Endothelial cell of umbilical vein (primary cell): ENCODE measurements around the gene CD300C.

Source experiments
- EZH2 ChIP-seq: IDR thresholded peaks from 2 replicates; pipeline ENCODE4 v1.6.1; 2012; ENCODE audit warnings: borderline replicate concordance, low read depth, mild to moderate bottlenecking, moderate library complexity, low read length, inconsistent platforms; ENCODE audit not compliant: severe bottlenecking
- POLR2AphosphoS5 ChIP-seq: IDR thresholded peaks from 2 replicates; pipeline ENCODE4 v1.6.1; 2012; ENCODE audit warnings: low read depth, mild to moderate bottlenecking, control low read depth, low read length, moderate library complexity; ENCODE audit not compliant: insufficient read depth
- TF ChIP-seq, protein P1 (sequence below): IDR thresholded peaks from 2 replicates; pipeline ENCODE4 v1.6.1; 2011; ENCODE audit not compliant: insufficient read depth, insufficient read length

DNA sequence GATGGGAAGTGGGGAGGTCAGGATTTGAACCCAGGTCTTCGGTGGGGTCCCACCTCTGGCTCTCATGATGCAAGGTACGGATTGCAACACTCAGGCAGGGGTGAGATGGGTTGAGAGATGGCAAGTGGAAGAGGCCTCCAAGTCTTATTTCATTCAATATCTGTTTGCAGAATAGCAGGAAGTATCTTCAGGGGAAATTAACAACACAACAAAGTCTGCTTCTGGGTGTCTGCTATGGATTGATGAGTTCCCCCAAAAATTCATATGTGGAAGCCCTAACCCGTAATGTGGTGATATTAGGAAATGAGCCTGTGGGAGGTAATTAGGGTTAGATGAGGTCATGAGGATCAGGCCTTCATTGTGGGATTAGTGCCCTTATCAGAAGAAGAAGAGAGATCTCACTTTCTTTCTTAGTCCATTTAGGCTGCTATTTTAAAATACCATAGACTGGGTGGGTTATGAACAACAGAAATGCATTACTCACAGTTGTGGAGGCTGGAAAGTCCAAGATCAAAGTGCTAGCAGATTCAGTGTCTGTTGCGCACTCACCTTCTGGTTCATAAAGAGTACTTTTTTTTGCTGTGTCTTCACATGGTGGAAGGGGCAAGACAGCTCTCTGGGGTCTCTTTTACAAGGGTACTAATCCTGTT is 25.8 kb upstream of the CD300C start:
- TF ChIP-seq, protein P1, sequence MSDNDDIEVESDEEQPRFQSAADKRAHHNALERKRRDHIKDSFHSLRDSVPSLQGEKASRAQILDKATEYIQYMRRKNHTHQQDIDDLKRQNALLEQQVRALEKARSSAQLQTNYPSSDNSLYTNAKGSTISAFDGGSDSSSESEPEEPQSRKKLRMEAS: no peak
- no peak for TF ChIP-seq POLR2AphosphoS5
- TF ChIP-seq EZH2: no peak
